H1 (cell line): ENCODE measurements around the gene NOS1AP. TPM values are rescaled to one million over a fixed set of nuclear protein-coding genes. Genes with fewer than 3 reads are reported as not detected.

Source experiments
- CHD1 ChIP-seq: IDR thresholded peaks from 2 replicates; pipeline ENCODE4 v1.6.1; 2012; ENCODE audit warnings: low read depth, low read length, improper control_type of control experiment
- RAD21 ChIP-seq, 2 experiments: IDR thresholded peaks in 1 of 2; conservative IDR thresholded peaks in 1 of 2; 2 replicates each; pipeline ENCODE4 v1.6.1; 2011; ENCODE audit warnings: low read depth in 2 of 2, low read length in 2 of 2, improper control_type of control experiment in 1 of 2, inconsistent platforms in 1 of 2, mild to moderate bottlenecking in 1 of 2, moderate library complexity in 1 of 2
- polyA plus RNA-seq, 7 experiments: library from polyadenylated mRNA; depleted of rRNA in 3 of 7; stranded (reverse) in 5 of 7; unstranded in 2 of 7; fragments of >200 nt in 5 of 7; fragments of 200-250 nt in 2 of 7; gene quantifications; 1 replicate in 5 of 7; 2 replicates in 1 of 7; 4 replicates in 1 of 7; pipeline versions ENCODE4 v1.2.1 to v1.2.3, GENCODE V29; 2011 to 2013; ENCODE audit warnings: missing spikeins in 2 of 7, mixed read lengths in 2 of 7
- total RNA-seq: library from RNA; stranded (reverse); fragmentation: NEBNext Ultra II Directional; extraction: Animal tissue kit (Norgen Biotek cat#: 25700); gene quantifications from 2 replicates; pipeline ENCODE4 v1.2.1, GENCODE V29; 2021

NOS1AP gene
- total and polyA plus RNA-seq, 2 of the 8 experiments (the other 6 are each of a cell fraction or from before 2014, with no cell fraction given), result 2.4 to 12.1 TPM

GRCh38 chr1:162207862-162208261 lies 138.4 kb downstream of the NOS1AP start (continued):
- TF ChIP-seq RAD21 (IDR thresholded peaks at IDR 0.05 in 1 of 2, conservative IDR thresholded peaks at IDR 0.05 in 1 of 2; ENCODE audit: low read depth in 2 of 2, low read length in 2 of 2) (no peak), CHD1 (no peak)
